ENCODE data around the gene PKHD1.
"Not testable (repeated sequence)": the region's sequence is repeated elsewhere in the genome, so short reads cannot be mapped to it uniquely, and the experiment has no call there.

PKHD1 gene

GRCh38 chr6:51854347-51854746 lies 233.1 kb downstream of the PKHD1 start:
- DNase-seq (ENCODE audit: low read depth), result no peak

GRCh38 chr6:51853109-51853508 lies 234.3 kb downstream of the PKHD1 start:
- DNase-seq (ENCODE audit: low read depth), result not testable (repeated sequence)

GRCh38 chr6:51846531-51846930 lies 240.9 kb downstream of the PKHD1 start:
- no peak for DNase-seq (ENCODE audit: low read depth)

GRCh38 chr6:51844336-51844735 lies 243.1 kb downstream of the PKHD1 start:
- DNase-seq (ENCODE audit: low read depth), result no peak

GRCh38 chr6:51843456-51844056 lies 243.9 kb downstream of the PKHD1 start:
- DNase-seq (ENCODE audit: low read depth), result no peak

- no peak for DNase-seq (ENCODE audit: low read depth)
Measured at GRCh38 chr6:51842804-51843378, 244.5 kb downstream of the PKHD1 start.

- no peak for DNase-seq (ENCODE audit: low read depth)
Measured at GRCh38 chr6:51842061-51842803, 245.2 kb downstream of the PKHD1 start.

- DNase-seq (ENCODE audit: low read depth), result no peak
Measured at GRCh38 chr6:51841626-51842025, 245.8 kb downstream of the PKHD1 start.

GRCh38 chr6:51839726-51840374 lies 247.6 kb downstream of the PKHD1 start:
- no peak for DNase-seq (ENCODE audit: low read depth)

GRCh38 chr6:51830666-51831065 lies 256.7 kb downstream of the PKHD1 start:
- DNase-seq (ENCODE audit: low read depth), result no peak

GRCh38 chr6:51827580-51827979 lies 259.8 kb downstream of the PKHD1 start:
- no peak for DNase-seq (ENCODE audit: low read depth)

GRCh38 chr6:51824940-51825339 lies 262.5 kb downstream of the PKHD1 start:
- DNase-seq (ENCODE audit: low read depth), result no peak

- no peak for DNase-seq (ENCODE audit: low read depth)
Measured at GRCh38 chr6:51820555-51820954, 266.9 kb downstream of the PKHD1 start.

GRCh38 chr6:51818520-51819022 lies 268.8 kb downstream of the PKHD1 start:
- DNase-seq (ENCODE audit: low read depth), result no peak

- DNase-seq (ENCODE audit: low read depth), result no peak
Measured at GRCh38 chr6:51817832-51818231, 269.6 kb downstream of the PKHD1 start.

GRCh38 chr6:51814418-51814817 lies 273.0 kb downstream of the PKHD1 start:
- DNase-seq (ENCODE audit: low read depth), result no peak

- no peak for DNase-seq (ENCODE audit: low read depth)
Measured at GRCh38 chr6:51813904-51814303, 273.5 kb downstream of the PKHD1 start.

GRCh38 chr6:51812231-51812630 lies 275.2 kb downstream of the PKHD1 start:
- DNase-seq (ENCODE audit: low read depth), result no peak

- no peak for DNase-seq (ENCODE audit: low read depth)
Measured at GRCh38 chr6:51805517-51805916, 281.9 kb downstream of the PKHD1 start.

GRCh38 chr6:51800603-51801002 lies 286.8 kb downstream of the PKHD1 start:
- no peak for DNase-seq (ENCODE audit: low read depth)

GRCh38 chr6:51793393-51793792 lies 294.0 kb downstream of the PKHD1 start:
- no peak for DNase-seq (ENCODE audit: low read depth)

- no peak for DNase-seq (ENCODE audit: low read depth)
Measured at GRCh38 chr6:51792273-51793030, 295.0 kb downstream of the PKHD1 start.

All from activated T-cell treated with anti-CD3 and anti-CD28 coated beads for 48 hours (primary cell).